GM12872 (cell line): ENCODE results near the gene DENND2A.

Experiments
- CTCF ChIP-seq: IDR thresholded peaks from 3 replicates; pipeline ENCODE4 v1.5.1; 2011; ENCODE audit warnings: low read depth, mild to moderate bottlenecking, low read length, moderate library complexity; ENCODE audit not compliant: insufficient read depth

DENND2A gene

GRCh38 chr7:140657891-140658290 lies 17.3 kb upstream of the DENND2A start:
- TF ChIP-seq CTCF = no peak

- TF ChIP-seq CTCF = no peak
Measured at GRCh38 chr7:140656548-140657515, 16.2 kb upstream of the DENND2A start.

GRCh38 chr7:140655511-140656408 lies 15.1 kb upstream of the DENND2A start:
- no peak for TF ChIP-seq CTCF

- no peak for TF ChIP-seq CTCF
Measured at GRCh38 chr7:140654661-140655060, 14.0 kb upstream of the DENND2A start.

- no peak for TF ChIP-seq CTCF
Measured at GRCh38 chr7:140654109-140654387, 13.4 kb upstream of the DENND2A start.

- peak; percentile 85 for TF ChIP-seq CTCF
Measured at GRCh38 chr7:140653319-140654108, 12.9 kb upstream of the DENND2A start.

GRCh38 chr7:140650367-140650766 lies 9.8 kb upstream of the DENND2A start:
- no peak for TF ChIP-seq CTCF
